Measurements from ENCODE around the gene SPOPL. TPM values are rescaled to one million over a fixed set of nuclear protein-coding genes. Genes with fewer than 3 reads are reported as not detected.

Gene SPOPL
- total RNA-seq, 1 experiment from 2014 or later: 15.8 TPM

DNA sequence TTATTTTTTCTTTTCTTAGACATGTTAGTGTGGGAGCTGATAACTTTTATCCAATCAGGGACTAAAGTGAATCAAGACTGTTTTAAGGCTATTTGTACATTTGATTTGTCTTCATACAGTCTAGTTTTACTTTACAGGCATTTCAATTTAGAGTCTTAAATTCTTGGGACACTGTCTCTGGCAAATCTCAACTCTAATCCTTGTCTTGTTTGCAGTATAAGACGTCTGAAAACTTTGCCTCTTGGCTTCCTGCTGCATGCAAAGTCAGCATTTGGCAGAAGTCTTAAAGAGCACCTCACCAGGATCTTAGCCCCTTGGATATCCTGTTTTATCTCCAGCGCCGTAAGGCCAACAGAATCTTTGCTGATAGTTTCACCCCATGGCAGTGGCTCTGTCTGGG lies 30.3 kb downstream of the SPOPL start:
- ChIA-PET POLR2A (interaction anchor here (0.6 to 2.0 kb wide), 2 partner anchors 27 to 28 kb away, joined by 3 to 6 read pairs; no protein-coding TSS in a partner anchor), CTCF (interaction anchor here (0.7 to 1.1 kb wide), 2 partner anchors 9 to 689 kb away, joined by 3 to 5 read pairs; no protein-coding TSS in a partner anchor)
- BruUV-seq (replicated peaks): no TSS peak
- TF ChIP-seq, protein P1, sequence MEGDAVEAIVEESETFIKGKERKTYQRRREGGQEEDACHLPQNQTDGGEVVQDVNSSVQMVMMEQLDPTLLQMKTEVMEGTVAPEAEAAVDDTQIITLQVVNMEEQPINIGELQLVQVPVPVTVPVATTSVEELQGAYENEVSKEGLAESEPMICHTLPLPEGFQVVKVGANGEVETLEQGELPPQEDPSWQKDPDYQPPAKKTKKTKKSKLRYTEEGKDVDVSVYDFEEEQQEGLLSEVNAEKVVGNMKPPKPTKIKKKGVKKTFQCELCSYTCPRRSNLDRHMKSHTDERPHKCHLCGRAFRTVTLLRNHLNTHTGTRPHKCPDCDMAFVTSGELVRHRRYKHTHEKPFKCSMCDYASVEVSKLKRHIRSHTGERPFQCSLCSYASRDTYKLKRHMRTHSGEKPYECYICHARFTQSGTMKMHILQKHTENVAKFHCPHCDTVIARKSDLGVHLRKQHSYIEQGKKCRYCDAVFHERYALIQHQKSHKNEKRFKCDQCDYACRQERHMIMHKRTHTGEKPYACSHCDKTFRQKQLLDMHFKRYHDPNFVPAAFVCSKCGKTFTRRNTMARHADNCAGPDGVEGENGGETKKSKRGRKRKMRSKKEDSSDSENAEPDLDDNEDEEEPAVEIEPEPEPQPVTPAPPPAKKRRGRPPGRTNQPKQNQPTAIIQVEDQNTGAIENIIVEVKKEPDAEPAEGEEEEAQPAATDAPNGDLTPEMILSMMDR (IDR thresholded peaks at IDR 0.05; ENCODE audit: unreplicated experiment): no peak
- H3K4me3 Mint-ChIP-seq (ENCODE audit: unreplicated experiment): no peak overlapping the region
- no peaks in the 10 kb centered on the region for H3K27me3 Mint-ChIP-seq (ENCODE audit: insufficient read depth, unreplicated experiment)
- no peak for DNase-seq (ENCODE audit: unreplicated experiment)
- H3K27ac Mint-ChIP-seq (ENCODE audit: low read depth, unreplicated experiment): no peak overlapping the region
- no peaks in the 10 kb centered on the region for H3K9me3 Mint-ChIP-seq (ENCODE audit: unreplicated experiment)
- intact Hi-C loops (cut with micrococcal nuclease): no loop called here
- H3K36me3 Mint-ChIP-seq (ENCODE audit: insufficient read depth, unreplicated experiment): no peaks in the 10 kb centered on the region
- H3K4me1 Mint-ChIP-seq (ENCODE audit: insufficient read depth, unreplicated experiment): peaks cover 18% of the 10 kb centered on the region

DNA sequence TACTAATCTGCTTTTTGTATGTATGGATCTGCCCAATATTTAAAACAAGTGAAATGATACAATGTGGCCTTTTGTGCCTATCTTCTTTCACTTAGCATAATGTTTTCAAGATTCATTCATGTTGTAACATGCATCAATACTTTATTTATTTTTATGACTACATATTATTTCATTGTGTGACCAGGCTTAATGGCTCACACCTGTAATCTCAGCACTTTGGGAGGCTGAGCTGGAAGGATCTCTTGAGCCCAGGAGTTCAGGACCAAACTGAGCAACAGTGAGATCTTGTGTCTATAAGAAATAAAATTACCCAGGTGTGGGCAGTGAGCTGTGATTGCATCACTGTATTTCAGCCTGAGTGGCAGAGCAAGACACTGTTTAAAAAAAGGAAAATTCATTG lies 33.2 kb downstream of the SPOPL start:
- ChIA-PET POLR2A (no interaction called here), CTCF (interaction anchor here (0.5 kb wide), 1 partner anchor 550 kb away, joined by 3 read pairs; no protein-coding TSS in a partner anchor)
- Mint-ChIP-seq H3K27ac (ENCODE audit: low read depth, unreplicated experiment) (no peak overlapping the region), H3K4me1 (ENCODE audit: insufficient read depth, unreplicated experiment) (peaks cover 18% of the 10 kb centered on the region), H3K36me3 (ENCODE audit: insufficient read depth, unreplicated experiment) (no peaks in the 10 kb centered on the region), H3K4me3 (ENCODE audit: unreplicated experiment) (no peak overlapping the region), H3K27me3 (ENCODE audit: insufficient read depth, unreplicated experiment) (no peaks in the 10 kb centered on the region), H3K9me3 (ENCODE audit: unreplicated experiment) (peaks cover 8% of the 10 kb centered on the region)
- BruUV-seq (replicated peaks): no TSS peak
- TF ChIP-seq, protein P1 (IDR thresholded peaks at IDR 0.05; ENCODE audit: unreplicated experiment): no peak
- intact Hi-C loops (cut with micrococcal nuclease): no loop called here
- peak; percentile 9 for DNase-seq (ENCODE audit: unreplicated experiment)

DNA sequence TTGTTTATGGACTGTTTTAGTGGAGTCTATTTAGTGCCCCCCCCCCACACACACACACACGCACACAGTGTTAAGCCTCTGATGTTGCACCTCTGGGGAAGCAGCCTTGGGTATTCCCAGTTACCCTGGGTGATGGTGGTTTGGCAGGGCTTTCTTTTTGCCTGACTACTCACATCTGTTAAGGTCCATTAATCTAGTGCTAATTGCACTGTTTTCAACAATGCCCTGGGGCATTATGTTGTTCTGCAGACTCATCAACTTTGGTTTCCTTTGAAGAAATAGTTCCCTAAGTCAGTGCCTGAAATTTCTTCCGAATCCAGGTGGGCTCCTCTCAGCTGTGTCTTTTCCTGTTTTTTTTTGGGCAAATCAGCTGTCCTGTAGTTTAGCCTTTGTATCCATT lies 34.7 kb downstream of the SPOPL start:
- intact Hi-C loops (cut with micrococcal nuclease): no loop called here
- peaks cover 18% of the 10 kb centered on the region for H3K4me1 Mint-ChIP-seq (ENCODE audit: insufficient read depth, unreplicated experiment)

DNA sequence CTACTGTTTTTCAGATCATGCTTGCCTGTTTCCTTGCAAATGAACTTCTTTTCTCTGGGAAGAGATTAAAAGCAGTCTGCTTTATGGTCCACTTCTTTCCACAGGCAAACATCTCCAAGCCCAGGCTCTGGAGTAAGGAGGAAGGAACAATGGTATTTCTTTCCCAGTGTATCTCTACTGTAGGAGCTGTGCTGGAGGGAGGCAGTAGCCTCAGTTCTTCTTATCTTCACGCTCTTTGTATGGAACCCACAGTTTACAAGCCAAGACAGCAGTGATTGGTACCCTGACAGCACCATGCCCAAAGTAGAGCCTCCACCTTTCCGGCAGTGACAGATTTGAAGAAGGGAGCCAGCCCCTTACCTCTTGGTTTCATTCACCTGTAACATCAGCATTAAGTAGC lies 35.2 kb downstream of the SPOPL start:
- POLR2A ChIA-PET: interaction anchor here (1.3 kb wide), 1 partner anchor 16 kb away, joined by 3 read pairs; no protein-coding TSS in a partner anchor

More for the DNA sequence above, 34.7 kb downstream of the SPOPL start:
- POLR2A ChIA-PET: interaction anchor here (1.3 kb wide), 1 partner anchor 16 kb away, joined by 3 read pairs; no protein-coding TSS in a partner anchor
- Mint-ChIP-seq H3K9me3 (ENCODE audit: unreplicated experiment) (peaks cover 8% of the 10 kb centered on the region), H3K27me3 (ENCODE audit: insufficient read depth, unreplicated experiment) (no peaks in the 10 kb centered on the region), H3K36me3 (ENCODE audit: insufficient read depth, unreplicated experiment) (no peaks in the 10 kb centered on the region), H3K4me3 (ENCODE audit: unreplicated experiment) (no peak overlapping the region), H3K27ac (ENCODE audit: low read depth, unreplicated experiment) (no peak overlapping the region)
- CTCF ChIA-PET: no interaction called here
- TF ChIP-seq, protein P1 (IDR thresholded peaks at IDR 0.05; ENCODE audit: unreplicated experiment): no peak
- no TSS peak for BruUV-seq (replicated peaks)
- peak; percentile 4 for DNase-seq (ENCODE audit: unreplicated experiment)

More for the DNA sequence above, 35.2 kb downstream of the SPOPL start:
- Mint-ChIP-seq H3K4me1 (ENCODE audit: insufficient read depth, unreplicated experiment) (peaks cover 18% of the 10 kb centered on the region), H3K27me3 (ENCODE audit: insufficient read depth, unreplicated experiment) (no peaks in the 10 kb centered on the region), H3K9me3 (ENCODE audit: unreplicated experiment) (peaks cover 9% of the 10 kb centered on the region), H3K36me3 (ENCODE audit: insufficient read depth, unreplicated experiment) (no peaks in the 10 kb centered on the region), H3K27ac (ENCODE audit: low read depth, unreplicated experiment) (no peak overlapping the region), H3K4me3 (ENCODE audit: unreplicated experiment) (no peak overlapping the region)
- CTCF ChIA-PET: interaction anchor here (0.6 kb wide), 1 partner anchor 129 kb away, joined by 5 read pairs; no protein-coding TSS in a partner anchor
- DNase-seq (ENCODE audit: unreplicated experiment): no peak
- BruUV-seq (replicated peaks): no TSS peak
- TF ChIP-seq, protein P1 (IDR thresholded peaks at IDR 0.05; ENCODE audit: unreplicated experiment): no peak
- intact Hi-C loops (cut with micrococcal nuclease): no loop called here
